Measurements from ENCODE around the gene OR2A2. TPM values are rescaled to one million over a fixed set of nuclear protein-coding genes. Genes with fewer than 3 reads are reported as not detected.

OR2A2 gene
- polyA plus RNA-seq, 1 donor (not counting 4 experiments of a cell fraction or from before 2014, with no cell fraction given): not detected

GRCh38 chr7:144113651-144114050 lies 4.3 kb downstream of the OR2A2 start:
- Histone ChIP-seq H3K4me1 (ENCODE audit: control insufficient read depth, extremely low read depth, insufficient read depth, low read length) (no peaks in the 10 kb centered on the region), H3K9ac (ENCODE audit: control insufficient read depth, extremely low read depth, insufficient read depth, low read length) (no peak overlapping the region), H3K79me2 (ENCODE audit: control insufficient read depth, insufficient read depth, low read length) (no peaks in the 10 kb centered on the region), H3K27me3 (ENCODE audit: control insufficient read depth, extremely low read depth, insufficient read depth, low read length) (no peaks in the 10 kb centered on the region), H2AFZ (ENCODE audit: control insufficient read depth, low read length) (no peak overlapping the region), H3K4me2 (ENCODE audit: control insufficient read depth, extremely low read depth, insufficient read depth, low read depth, low read length) (no peak overlapping the region), H3K9me3 (ENCODE audit: control insufficient read depth, low read depth, low read length) (no peaks in the 10 kb centered on the region), H3K9me1 (ENCODE audit: control insufficient read depth, extremely low read depth, insufficient read depth, low read length) (no peaks in the 10 kb centered on the region), H3K36me3 (ENCODE audit: control insufficient read depth in 2 of 2, extremely low read depth in 1 of 2, insufficient read depth in 2 of 2, low read length in 2 of 2) (no peaks in the 10 kb centered on the region), H3K27ac (ENCODE audit: control insufficient read depth, insufficient read depth, low read length) (no peak overlapping the region), H4K20me1 (ENCODE audit: control insufficient read depth, extremely low read depth, insufficient read depth, low read length) (no peaks in the 10 kb centered on the region), H3K4me3 (ENCODE audit: control insufficient read depth in 2 of 3, extremely low read depth in 1 of 3, insufficient read depth in 2 of 3, low read depth in 1 of 3, low read length in 3 of 3) (no peak overlapping the region)
- DNase-seq (ENCODE audit: low read depth, low spot score) (no peak), FAIRE-seq (no peak)
- dilution Hi-C loops (cut with MboI; ENCODE audit: extremely low pct_ligation_motif_present, low sequenced_read_pairs): no loop called here
- no peak for TF ChIP-seq EZH2 (IDR thresholded peaks at IDR 0.05; ENCODE audit: low read length)
- TF ChIP-seq, protein P1, sequence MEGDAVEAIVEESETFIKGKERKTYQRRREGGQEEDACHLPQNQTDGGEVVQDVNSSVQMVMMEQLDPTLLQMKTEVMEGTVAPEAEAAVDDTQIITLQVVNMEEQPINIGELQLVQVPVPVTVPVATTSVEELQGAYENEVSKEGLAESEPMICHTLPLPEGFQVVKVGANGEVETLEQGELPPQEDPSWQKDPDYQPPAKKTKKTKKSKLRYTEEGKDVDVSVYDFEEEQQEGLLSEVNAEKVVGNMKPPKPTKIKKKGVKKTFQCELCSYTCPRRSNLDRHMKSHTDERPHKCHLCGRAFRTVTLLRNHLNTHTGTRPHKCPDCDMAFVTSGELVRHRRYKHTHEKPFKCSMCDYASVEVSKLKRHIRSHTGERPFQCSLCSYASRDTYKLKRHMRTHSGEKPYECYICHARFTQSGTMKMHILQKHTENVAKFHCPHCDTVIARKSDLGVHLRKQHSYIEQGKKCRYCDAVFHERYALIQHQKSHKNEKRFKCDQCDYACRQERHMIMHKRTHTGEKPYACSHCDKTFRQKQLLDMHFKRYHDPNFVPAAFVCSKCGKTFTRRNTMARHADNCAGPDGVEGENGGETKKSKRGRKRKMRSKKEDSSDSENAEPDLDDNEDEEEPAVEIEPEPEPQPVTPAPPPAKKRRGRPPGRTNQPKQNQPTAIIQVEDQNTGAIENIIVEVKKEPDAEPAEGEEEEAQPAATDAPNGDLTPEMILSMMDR (optimal IDR thresholded peaks at IDR 0.05 in 1 of 3, IDR thresholded peaks at IDR 0.05 in 1 of 3, conservative IDR thresholded peaks at IDR 0.05 in 1 of 3; ENCODE audit: extremely low read depth in 1 of 3, insufficient read depth in 2 of 3, low read length in 3 of 3): no peak

- no peaks in the 10 kb centered on the region for H3K36me3 ChIP-seq (ENCODE audit: control insufficient read depth in 2 of 2, extremely low read depth in 1 of 2, insufficient read depth in 2 of 2, low read length in 2 of 2)
- FAIRE-seq: no peak
- dilution Hi-C loops (cut with MboI; ENCODE audit: extremely low pct_ligation_motif_present, low sequenced_read_pairs): no loop called here
Measured at GRCh38 chr7:144118341-144118740, 9.0 kb downstream of the OR2A2 start.

More at GRCh38 chr7:144118341-144118740, 9.0 kb downstream of the OR2A2 start:
- Histone ChIP-seq H3K9me1 (ENCODE audit: control insufficient read depth, extremely low read depth, insufficient read depth, low read length) (no peaks in the 10 kb centered on the region), H3K4me3 (ENCODE audit: control insufficient read depth in 2 of 3, extremely low read depth in 1 of 3, insufficient read depth in 2 of 3, low read depth in 1 of 3, low read length in 3 of 3) (no peak overlapping the region), H3K27me3 (ENCODE audit: control insufficient read depth, extremely low read depth, insufficient read depth, low read length) (no peaks in the 10 kb centered on the region), H3K9ac (ENCODE audit: control insufficient read depth, extremely low read depth, insufficient read depth, low read length) (no peak overlapping the region), H3K4me2 (ENCODE audit: control insufficient read depth, extremely low read depth, insufficient read depth, low read depth, low read length) (no peak overlapping the region), H3K9me3 (ENCODE audit: control insufficient read depth, low read depth, low read length) (no peaks in the 10 kb centered on the region), H3K4me1 (ENCODE audit: control insufficient read depth, extremely low read depth, insufficient read depth, low read length) (no peaks in the 10 kb centered on the region), H3K27ac (ENCODE audit: control insufficient read depth, insufficient read depth, low read length) (no peak overlapping the region), H2AFZ (ENCODE audit: control insufficient read depth, low read length) (no peak overlapping the region), H4K20me1 (ENCODE audit: control insufficient read depth, extremely low read depth, insufficient read depth, low read length) (no peaks in the 10 kb centered on the region), H3K79me2 (ENCODE audit: control insufficient read depth, insufficient read depth, low read length) (no peaks in the 10 kb centered on the region)
- TF ChIP-seq, protein P1 (optimal IDR thresholded peaks at IDR 0.05 in 1 of 3, IDR thresholded peaks at IDR 0.05 in 1 of 3, conservative IDR thresholded peaks at IDR 0.05 in 1 of 3; ENCODE audit: extremely low read depth in 1 of 3, insufficient read depth in 2 of 3, low read length in 3 of 3): no peak
- TF ChIP-seq EZH2 (IDR thresholded peaks at IDR 0.05; ENCODE audit: low read length): no peak
- DNase-seq (ENCODE audit: low read depth, low spot score): no peak

Data from keratinocyte (primary cell).